ENCODE measurements around the gene HARS1.
"Not testable (repeated sequence)": the region's sequence is repeated elsewhere in the genome, so short reads cannot be mapped to it uniquely, and the experiment has no call there.

HARS1 gene

DNA sequence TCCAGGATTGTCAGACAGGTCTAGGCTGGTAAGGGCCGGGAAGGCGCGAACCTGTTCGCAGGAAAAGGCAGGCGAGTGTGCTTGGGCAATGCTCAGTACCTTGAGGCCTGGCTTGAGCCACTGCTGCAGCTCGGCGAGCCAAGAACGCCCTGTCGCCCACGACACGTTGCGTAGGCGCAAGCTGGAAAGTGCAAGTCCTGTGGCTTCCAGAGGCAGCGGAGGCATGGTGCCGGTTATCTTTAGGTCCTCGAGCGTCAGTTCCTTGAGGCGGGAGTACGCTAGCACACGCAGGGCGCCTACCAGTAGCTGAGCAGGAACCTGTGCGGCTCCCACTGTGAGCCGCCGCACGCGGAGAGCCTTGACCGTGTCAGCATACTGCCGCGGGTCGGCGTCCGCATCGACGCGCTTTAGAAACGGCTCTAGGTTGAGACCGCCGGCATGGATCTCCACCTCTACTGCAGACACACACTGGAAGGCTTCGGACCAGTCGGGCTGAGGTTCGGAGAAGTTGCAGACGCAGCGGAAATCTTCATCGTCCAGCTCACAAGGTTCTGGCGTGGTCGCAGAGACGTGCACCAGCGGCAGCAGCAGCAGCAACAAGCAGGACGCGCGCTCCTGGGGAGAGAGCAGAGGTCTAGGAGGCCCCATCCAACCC, 58.7 kb downstream of the HARS1 start:
- peak; percentile 41 to 48 for DNase-seq

GRCh38 chr5:140631831-140632365, 59.3 kb downstream of the HARS1 start:
- peak; percentile 8 to 23 for DNase-seq

DNA sequence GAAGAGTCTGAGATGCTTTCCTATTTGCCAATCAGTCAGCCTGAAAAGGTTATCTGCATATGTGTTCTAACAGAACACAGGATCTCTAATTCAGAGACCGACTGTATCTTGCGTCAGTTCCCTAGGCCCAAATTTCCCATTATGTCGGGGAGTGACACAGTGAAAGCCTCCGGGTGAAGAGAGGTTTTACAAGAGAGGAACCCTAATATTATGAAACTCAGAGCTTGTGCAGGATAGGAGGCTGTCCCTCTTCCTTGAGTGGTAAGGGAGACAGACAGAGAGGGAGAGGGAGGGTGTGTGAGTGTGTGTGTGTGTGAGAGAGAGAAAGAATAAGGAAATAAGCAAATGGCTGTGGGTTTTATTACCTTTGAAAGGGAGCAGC, 60.1 kb downstream of the HARS1 start:
- no peak for DNase-seq

- DNase-seq, result no peak
Measured at GRCh38 chr5:140630292-140631035, 60.7 kb downstream of the HARS1 start.

- DNase-seq, result no peak
Measured at GRCh38 chr5:140628711-140629110, 62.5 kb downstream of the HARS1 start.

DNA sequence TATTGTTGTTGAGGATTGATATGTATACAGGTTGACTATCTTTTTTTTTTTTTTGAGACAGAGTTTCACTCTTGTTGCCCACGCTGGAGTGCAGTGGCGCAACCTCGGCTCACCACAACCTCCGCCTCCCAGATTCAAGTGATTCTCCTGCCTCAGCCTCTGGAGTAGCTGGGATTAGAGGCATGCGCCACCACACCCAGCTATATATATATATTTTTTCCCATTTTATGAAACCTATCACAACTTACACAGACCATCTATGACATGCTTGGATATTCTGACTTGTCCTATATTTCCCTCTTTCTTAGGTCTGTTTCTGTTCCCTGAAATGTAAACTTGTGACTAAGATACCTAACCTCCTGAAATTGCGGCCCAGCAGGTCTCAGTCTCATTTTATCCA, 63.2 kb downstream of the HARS1 start:
- DNase-seq, result no peak

DNA sequence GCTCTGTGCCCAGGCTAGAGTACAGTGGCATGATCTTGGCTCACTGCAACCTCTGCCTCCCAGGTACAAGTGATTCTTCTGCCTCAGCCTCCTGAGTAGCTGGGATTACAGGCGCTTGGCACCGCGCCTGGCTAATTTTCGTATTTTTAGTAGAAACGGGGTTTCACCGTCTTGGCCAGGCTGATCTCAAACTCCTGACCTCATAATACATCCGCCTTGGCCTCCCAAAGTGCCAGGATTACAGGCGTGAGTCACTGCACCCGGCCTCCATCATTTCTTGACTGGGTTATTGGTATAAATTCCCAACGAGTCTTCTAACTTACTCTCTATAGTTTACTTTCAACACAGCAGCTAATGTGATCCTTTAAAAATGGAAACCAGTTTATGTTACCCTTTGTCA, 66.3 kb downstream of the HARS1 start:
- not testable (repeated sequence) for DNase-seq
